ENCODE data around the gene USP14.

- TF ChIP-seq POLR2A (IDR thresholded peaks at IDR 0.05; ENCODE audit: low read length), result no peak
- TF ChIP-seq GATA1 (IDR thresholded peaks at IDR 0.05; ENCODE audit: low read depth, low read length), result no peak
Measured at GRCh38 chr18:172361-172760, 14.0 kb downstream of the USP14 start.

All from erythroblast (primary cell).